ENCODE results near the gene ADCY10. TPM values are rescaled to one million over a fixed set of nuclear protein-coding genes. Genes with fewer than 3 reads are reported as not detected.

Gene ADCY10
- polyA plus RNA-seq, 1 experiment, result 0.01 TPM

DNA sequence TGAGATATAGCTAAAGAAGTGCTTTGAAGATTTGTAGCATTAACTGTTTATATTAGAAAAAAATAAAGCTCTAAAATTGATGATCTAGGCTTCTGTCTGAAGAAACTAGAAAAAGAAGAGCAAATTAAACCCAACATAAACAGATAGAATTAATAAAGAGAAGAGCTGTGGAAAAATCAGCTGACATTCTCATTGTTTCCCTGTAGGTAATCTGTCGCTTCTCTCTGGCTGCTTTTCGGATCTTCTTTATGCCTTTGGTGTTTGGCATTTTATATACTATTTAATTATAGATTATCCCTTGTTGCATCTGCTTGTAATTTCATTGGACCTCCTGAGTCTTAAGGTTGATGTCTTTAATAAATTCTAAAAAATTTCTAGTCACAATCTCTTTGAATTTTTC lies 132.4 kb downstream of the ADCY10 start:
- no peaks in the 10 kb centered on the region for H3K27me3 ChIP-seq (ENCODE audit: control insufficient read depth, insufficient read depth, low read length)
- no peak for DNase-seq (ENCODE audit: low read depth, low spot score)
- CTCF ChIA-PET, result interaction anchor here (0.6 kb wide), 1 partner anchor 94 kb away, joined by 3 read pairs; no protein-coding TSS in a partner anchor
- no peaks in the 10 kb centered on the region for H3K9me3 ChIP-seq (ENCODE audit: control insufficient read depth, insufficient read depth, low read length)
- POLR2A ChIA-PET, result no interaction called here
- H3K4me3 ChIP-seq (ENCODE audit: low read depth, low read length), result no peak overlapping the region
- TF ChIP-seq CTCF (IDR thresholded peaks at IDR 0.05; ENCODE audit: low read depth, low read length), result no peak
- H3K27ac ChIP-seq (ENCODE audit: low read depth, low read length), result no peak overlapping the region

DNA sequence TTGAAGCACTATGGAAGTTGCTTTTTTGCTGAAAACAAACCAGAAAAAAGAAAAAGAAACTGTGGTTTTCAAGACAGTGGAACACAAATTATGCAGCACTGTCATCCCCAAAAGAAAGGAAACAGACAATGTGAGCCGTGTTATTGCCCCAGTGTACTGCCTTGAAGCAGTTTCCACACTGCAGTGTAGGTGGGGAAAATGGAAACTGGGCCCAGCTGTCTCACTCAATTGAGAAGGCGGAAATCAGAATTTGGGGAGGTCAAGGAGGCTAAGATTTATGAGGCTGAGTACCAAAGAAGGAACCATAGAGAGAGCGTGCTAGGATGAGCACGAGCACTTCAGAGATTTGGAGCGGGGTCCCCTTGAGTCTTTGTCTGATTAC lies 136.7 kb downstream of the ADCY10 start:
- ChIA-PET CTCF (no interaction called here), POLR2A (interaction anchor here (1.7 kb wide), 1 partner anchor 14 kb away, joined by 11 read pairs; no protein-coding TSS in a partner anchor)
- Histone ChIP-seq H3K27ac (ENCODE audit: low read depth, low read length) (no peak overlapping the region), H3K9me3 (ENCODE audit: control insufficient read depth, insufficient read depth, low read length) (no peaks in the 10 kb centered on the region), H3K4me3 (ENCODE audit: low read depth, low read length) (no peak overlapping the region), H3K27me3 (ENCODE audit: control insufficient read depth, insufficient read depth, low read length) (no peaks in the 10 kb centered on the region)
- DNase-seq (ENCODE audit: low read depth, low spot score), result no peak
- TF ChIP-seq CTCF (IDR thresholded peaks at IDR 0.05; ENCODE audit: low read depth, low read length), result no peak

DNA sequence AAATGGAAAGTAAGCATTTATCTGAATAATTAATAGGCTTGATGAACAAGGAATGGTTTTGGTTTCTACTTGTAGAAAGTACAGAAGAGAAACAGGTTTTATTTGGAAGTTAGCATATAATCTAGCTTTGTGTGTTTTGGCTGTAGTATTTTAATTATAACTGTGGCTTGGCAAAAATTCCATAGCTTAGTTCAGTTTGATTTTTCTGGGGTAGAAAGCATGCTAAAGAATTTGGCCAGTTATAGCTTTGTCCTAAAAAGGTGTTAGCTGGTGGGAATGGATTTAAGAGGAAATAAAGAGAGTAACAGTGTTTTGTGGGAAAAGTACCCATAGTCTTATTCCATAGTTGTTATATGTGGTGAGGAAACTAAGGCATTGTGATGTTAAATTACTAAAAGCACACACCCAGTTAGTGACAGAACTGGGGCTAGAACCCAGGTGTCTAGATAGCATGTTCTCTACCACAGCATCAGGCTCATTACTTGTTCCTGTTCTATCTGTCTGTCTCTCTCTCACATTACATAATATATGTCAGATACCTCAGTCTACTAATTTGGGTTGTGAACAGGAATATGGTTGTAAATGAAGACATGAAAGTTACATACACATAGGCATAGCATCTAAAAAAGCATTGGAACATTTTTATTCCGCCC lies 137.2 kb downstream of the ADCY10 start:
- CTCF ChIA-PET, result interaction anchor here (1.3 kb wide), 1 partner anchor 14 kb away, joined by 4 read pairs; no protein-coding TSS in a partner anchor
- Histone ChIP-seq H3K27me3 (ENCODE audit: control insufficient read depth, insufficient read depth, low read length) (no peaks in the 10 kb centered on the region), H3K27ac (ENCODE audit: low read depth, low read length) (no peak overlapping the region), H3K4me3 (ENCODE audit: low read depth, low read length) (no peak overlapping the region), H3K9me3 (ENCODE audit: control insufficient read depth, insufficient read depth, low read length) (no peaks in the 10 kb centered on the region)
- DNase-seq (ENCODE audit: low read depth, low spot score), result no peak
- POLR2A ChIA-PET, result interaction anchor here (0.6 to 1.7 kb wide), 3 partner anchors 12 to 20 kb away, joined by 6 to 11 read pairs (median 6); no protein-coding TSS in a partner anchor
- TF ChIP-seq CTCF (IDR thresholded peaks at IDR 0.05; ENCODE audit: low read depth, low read length), result no peak

DNA sequence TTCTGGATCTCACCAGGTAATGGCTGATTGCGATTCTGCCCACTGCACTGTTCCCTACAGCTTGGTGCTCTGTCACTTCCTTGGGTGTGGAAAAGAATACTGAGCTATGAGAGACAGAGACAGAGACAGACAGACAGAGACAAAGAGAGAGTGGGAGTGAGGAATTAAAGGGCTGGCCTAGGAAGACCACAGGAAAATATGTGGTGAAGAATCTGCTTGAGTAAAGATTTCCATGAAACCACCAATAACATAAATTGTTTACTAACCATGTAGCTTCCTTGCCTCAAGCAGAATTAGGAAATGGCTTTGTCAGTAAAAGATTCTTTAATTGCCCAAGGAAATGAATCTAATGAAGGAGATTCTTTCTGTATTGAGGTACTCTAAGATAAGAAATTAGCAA lies 137.8 kb downstream of the ADCY10 start:
- Histone ChIP-seq H3K9me3 (ENCODE audit: control insufficient read depth, insufficient read depth, low read length) (no peaks in the 10 kb centered on the region), H3K4me3 (ENCODE audit: low read depth, low read length) (no peak overlapping the region), H3K27me3 (ENCODE audit: control insufficient read depth, insufficient read depth, low read length) (no peaks in the 10 kb centered on the region), H3K27ac (ENCODE audit: low read depth, low read length) (peak overlapping the region; percentile 67)
- peak; percentile 32 for DNase-seq (ENCODE audit: low read depth, low spot score)
- CTCF ChIA-PET, result interaction anchor here (1.3 kb wide), 1 partner anchor 14 kb away, joined by 4 read pairs; no protein-coding TSS in a partner anchor
- no peak for TF ChIP-seq CTCF (IDR thresholded peaks at IDR 0.05; ENCODE audit: low read depth, low read length)
- POLR2A ChIA-PET, result interaction anchor here (0.6 to 1.7 kb wide), 3 partner anchors 13 to 21 kb away, joined by 6 to 11 read pairs (median 6); no protein-coding TSS in a partner anchor

DNA sequence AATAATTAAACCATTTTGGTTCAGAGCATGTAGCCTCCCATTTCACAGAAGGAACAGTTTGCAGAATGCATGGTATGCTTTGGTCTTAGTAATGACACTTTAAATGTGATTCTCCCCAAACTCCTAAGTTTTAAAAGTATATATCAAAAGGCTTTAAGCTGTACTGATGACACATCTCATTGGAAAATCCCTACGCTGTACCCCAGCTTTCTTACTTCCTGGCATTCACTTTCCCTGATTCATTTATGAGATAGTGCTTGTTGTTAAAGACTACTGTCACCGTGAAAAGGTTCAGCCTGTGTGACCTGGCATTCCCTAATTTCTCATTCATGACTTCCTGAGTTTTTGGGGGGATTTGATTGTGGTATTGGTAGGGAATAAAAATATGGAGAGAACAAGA lies 138.8 kb downstream of the ADCY10 start:
- Histone ChIP-seq H3K9me3 (ENCODE audit: control insufficient read depth, insufficient read depth, low read length) (no peaks in the 10 kb centered on the region), H3K27ac (ENCODE audit: low read depth, low read length) (no peak overlapping the region), H3K27me3 (ENCODE audit: control insufficient read depth, insufficient read depth, low read length) (no peaks in the 10 kb centered on the region), H3K4me3 (ENCODE audit: low read depth, low read length) (no peak overlapping the region)
- CTCF ChIA-PET, result interaction anchor here (0.5 to 0.6 kb wide), 2 partner anchors 29 to 61 kb away, joined by 3 read pairs; no protein-coding TSS in a partner anchor
- DNase-seq (ENCODE audit: low read depth, low spot score), result no peak
- no peak for TF ChIP-seq CTCF (IDR thresholded peaks at IDR 0.05; ENCODE audit: low read depth, low read length)
- POLR2A ChIA-PET, result interaction anchor here (1.7 kb wide), 1 partner anchor 17 kb away, joined by 11 read pairs; no protein-coding TSS in a partner anchor

All from AG04450 (cell line).